IgD-negative memory B cell (primary cell): Measurements from ENCODE around the gene CSGALNACT2. TPM values are rescaled to one million over a fixed set of nuclear protein-coding genes. Genes with fewer than 3 reads are reported as not detected.

Experiments used
- polyA plus RNA-seq: library from polyadenylated mRNA; unstranded; fragments of 300-500 nt; fragmentation: Illumina TruSeq; gene quantifications from one replicate; pipeline ENCODE4 v1.2.3, GENCODE V29; 2021

The CSGALNACT2 gene
- polyA plus RNA-seq, 1 donor from 2014 or later, result 12.2 TPM

Other genes starting within 250 kb of the CSGALNACT2 start
- 0.05 TPM for gene RET, start 61.4 kb upstream of the CSGALNACT2 start, polyA plus RNA-seq
- 0.86 TPM for gene RASGEF1A, start 128.6 kb downstream of the CSGALNACT2 start, polyA plus RNA-seq
- gene FXYD4, start 233.2 kb downstream of the CSGALNACT2 start, polyA plus RNA-seq, result not detected